ENCODE results near the gene LDLRAD3. TPM values are rescaled to one million over a fixed set of nuclear protein-coding genes. Genes with fewer than 3 reads are reported as not detected.

Gene LDLRAD3
- total RNA-seq, 4 donors from 2014 or later, result 19.4 to 49.5 (median 31.0) TPM

GRCh38 chr11:36053862-36054261 is 110.0 kb downstream of the LDLRAD3 start:
- DNase-seq (ENCODE audit: low spot score in 2 of 2), result no peak
- Histone ChIP-seq H3K4me3 (no peak overlapping the region), H3K27me3 (no peaks in the 10 kb centered on the region), H3K4me1 (peaks cover 0 to 11% (median 0%) of the 10 kb centered on the region in 4 donors), H3K9me3 (no peaks in the 10 kb centered on the region), H3K27ac (no peak overlapping the region), H3K36me3 (no peaks in the 10 kb centered on the region)
- 39 to 45% methylated on average over 3 of the region's 3 CpGs for WGBS, 2 donors
- no peak for TF ChIP-seq CTCF (IDR thresholded peaks at IDR 0.05)
- TF ChIP-seq EP300 (IDR thresholded peaks at IDR 0.05), result no peak
- TF ChIP-seq POLR2A (IDR thresholded peaks at IDR 0.05), result no peak

GRCh38 chr11:36054628-36055027 is 110.8 kb downstream of the LDLRAD3 start:
- no peak for DNase-seq (ENCODE audit: low spot score in 2 of 2)
- Histone ChIP-seq H3K27ac (no peak overlapping the region), H3K27me3 (no peaks in the 10 kb centered on the region), H3K9me3 (peaks cover 0 to 6% (median 0%) of the 10 kb centered on the region in 4 donors), H3K4me1 (peaks cover 0 to 11% (median 0%) of the 10 kb centered on the region in 4 donors), H3K4me3 (no peak overlapping the region), H3K36me3 (no peaks in the 10 kb centered on the region)
- 94 to 100% methylated on average over 1 of the region's 1 CpG for WGBS, 2 donors
- TF ChIP-seq POLR2A (IDR thresholded peaks at IDR 0.05) (no peak), EP300 (IDR thresholded peaks at IDR 0.05) (no peak), CTCF (IDR thresholded peaks at IDR 0.05) (no peak)

- 91 to 92% methylated on average over 8 of the region's 8 CpGs for WGBS, 2 donors
- Histone ChIP-seq H3K4me1 (peaks cover 0 to 11% (median 0%) of the 10 kb centered on the region in 4 donors), H3K9me3 (peaks cover 0 to 9% (median 0%) of the 10 kb centered on the region in 4 donors), H3K27me3 (no peaks in the 10 kb centered on the region), H3K36me3 (no peaks in the 10 kb centered on the region), H3K27ac (no peak overlapping the region), H3K4me3 (no peak overlapping the region)
- DNase-seq (ENCODE audit: low spot score in 2 of 2), result no peak
- no peak for TF ChIP-seq EP300 (IDR thresholded peaks at IDR 0.05)
- no peak for TF ChIP-seq POLR2A (IDR thresholded peaks at IDR 0.05)
- TF ChIP-seq CTCF (IDR thresholded peaks at IDR 0.05), result peak in 2 of 5 experiments; percentile 8 to 12
Measured at GRCh38 chr11:36056160-36056751, 112.4 kb downstream of the LDLRAD3 start.

- TF ChIP-seq CTCF (IDR thresholded peaks at IDR 0.05) (no peak), EP300 (IDR thresholded peaks at IDR 0.05) (peak in 1 of 2 donors; percentile 83)
- Histone ChIP-seq H3K4me1 (peaks cover 0 to 11% (median 0%) of the 10 kb centered on the region in 4 donors), H3K9me3 (peaks cover 0 to 9% (median 0%) of the 10 kb centered on the region in 4 donors), H3K36me3 (no peaks in the 10 kb centered on the region), H3K27ac (peak overlapping the region in 2 of 4 donors; percentile 40 to 69), H3K4me3 (no peak overlapping the region), H3K27me3 (no peaks in the 10 kb centered on the region)
- peak in 1 of 2 donors; percentile 70 for DNase-seq (ENCODE audit: low spot score in 2 of 2)
- 67 to 72% methylated on average over 9 of the region's 9 CpGs for WGBS, 2 donors
Measured at GRCh38 chr11:36057379-36058042, 113.6 kb downstream of the LDLRAD3 start.

GRCh38 chr11:36059660-36060059 is 115.8 kb downstream of the LDLRAD3 start:
- Histone ChIP-seq H3K27me3 (no peaks in the 10 kb centered on the region), H3K9me3 (peaks cover 0 to 9% (median 0%) of the 10 kb centered on the region in 4 donors), H3K27ac (no peak overlapping the region), H3K4me1 (peaks cover 0 to 11% (median 0%) of the 10 kb centered on the region in 4 donors), H3K4me3 (no peak overlapping the region), H3K36me3 (no peaks in the 10 kb centered on the region)
- no peak for DNase-seq (ENCODE audit: low spot score in 2 of 2)
- TF ChIP-seq CTCF (IDR thresholded peaks at IDR 0.05) (no peak), POLR2A (IDR thresholded peaks at IDR 0.05) (no peak), EP300 (IDR thresholded peaks at IDR 0.05) (no peak)
- WGBS, 2 donors, result 97% methylated on average over 4 of the region's 4 CpGs
